ENCODE results near the gene FIP1L1. TPM values are rescaled to one million over a fixed set of nuclear protein-coding genes. Genes with fewer than 3 reads are reported as not detected.

Gene FIP1L1
- total and polyA plus RNA-seq, 2 donors (not counting 1 experiment from before 2014, with no cell fraction given) = 19.0 to 79.3 TPM

GRCh38 chr4:53459548-53459947 is 82.1 kb downstream of the FIP1L1 start:
- H3K9me3 ChIP-seq (ENCODE audit: control extremely low read depth in 1 of 3, control insufficient read depth in 2 of 3, insufficient read depth in 1 of 3, low read length in 2 of 3) = no peaks in the 10 kb centered on the region
- H3K36me3 ChIP-seq (replicated peaks in 1 of 2; ENCODE audit: control extremely low read depth in 1 of 2, control insufficient read depth in 1 of 2, extremely low read depth in 1 of 2, insufficient read depth in 2 of 2, low read length in 1 of 2) = peaks cover 3 to 70% of the 10 kb centered on the region in 2 experiments
- CTCF ChIA-PET = no interaction called here

GRCh38 chr4:53461244-53461643 is 83.8 kb downstream of the FIP1L1 start:
- no peak for ATAC-seq (ENCODE audit: low read depth)
- intact Hi-C loops (cut with micrococcal nuclease) = no loop called here
- H2AFZ ChIP-seq (ENCODE audit: insufficient read depth, low read depth, low read length, poor library complexity, severe bottlenecking) = no peak overlapping the region

More at GRCh38 chr4:53459548-53459947, 82.1 kb downstream of the FIP1L1 start:
- Histone ChIP-seq H3K9ac (ENCODE audit: low read length) (no peak overlapping the region), H3K27ac (ENCODE audit: low read length in 2 of 2) (no peak overlapping the region), H3K4me3 (ENCODE audit: control extremely low read depth in 1 of 5, extremely low read depth in 1 of 5, insufficient read depth in 1 of 5, low read depth in 2 of 5, low read length in 4 of 5) (no peak overlapping the region), H3K4me2 (replicated peaks; ENCODE audit: low read depth, low read length, poor library complexity, severe bottlenecking) (no peak overlapping the region), H3K4me1 (ENCODE audit: control insufficient read depth in 2 of 2, insufficient read depth in 2 of 2, low read length in 2 of 2) (no peaks in the 10 kb centered on the region), H4K20me1 (ENCODE audit: control insufficient read depth, insufficient read depth, low read length, poor library complexity, severe bottlenecking) (no peaks in the 10 kb centered on the region), H3K79me2 (ENCODE audit: control insufficient read depth, insufficient read depth, low read length) (no peaks in the 10 kb centered on the region), H2AFZ (ENCODE audit: insufficient read depth, low read depth, low read length, poor library complexity, severe bottlenecking) (no peak overlapping the region), H3K27me3 (replicated peaks in 1 of 4; ENCODE audit: control extremely low read depth in 1 of 4, control insufficient read depth in 3 of 4, insufficient read depth in 4 of 4, low read length in 3 of 4) (no peaks in the 10 kb centered on the region)
- no peaks in the 10 kb centered on the region for H3K4me1 Mint-ChIP-seq
- no peak overlapping the region for H3K4me3 Mint-ChIP-seq
- intact Hi-C loops (cut with micrococcal nuclease) = no loop called here
- ATAC-seq (ENCODE audit: low read depth) = no peak
- TF ChIP-seq EZH2 (IDR thresholded peaks at IDR 0.05; ENCODE audit: borderline replicate concordance, insufficient read depth, low read depth, low read length, poor library complexity, severe bottlenecking) (no peak), CTCF (IDR thresholded peaks at IDR 0.05) (no peak)
- POLR2A ChIA-PET = no interaction called here
- no peaks in the 10 kb centered on the region for H3K27me3 Mint-ChIP-seq
- no peak for DNase-seq
- no peak overlapping the region for H3K27ac Mint-ChIP-seq
- no peaks in the 10 kb centered on the region for H3K9me3 Mint-ChIP-seq (ENCODE audit: insufficient read depth)

More at GRCh38 chr4:53461244-53461643, 83.8 kb downstream of the FIP1L1 start:
- H3K27me3 Mint-ChIP-seq = no peaks in the 10 kb centered on the region
- no peak overlapping the region for H3K27ac ChIP-seq (ENCODE audit: low read length in 2 of 2)
- H3K4me3 ChIP-seq (ENCODE audit: control extremely low read depth in 1 of 5, extremely low read depth in 1 of 5, insufficient read depth in 1 of 5, low read depth in 2 of 5, low read length in 4 of 5) = no peak overlapping the region
- peaks cover 3 to 53% of the 10 kb centered on the region in 2 experiments for H3K36me3 ChIP-seq (replicated peaks in 1 of 2; ENCODE audit: control extremely low read depth in 1 of 2, control insufficient read depth in 1 of 2, extremely low read depth in 1 of 2, insufficient read depth in 2 of 2, low read length in 1 of 2)
- WGBS (ENCODE audit: insufficient coverage) = no CpG with 5 or more reads among the region's 2 CpGs
- CTCF ChIA-PET = no interaction called here
- no peak for DNase-seq
- POLR2A ChIA-PET = no interaction called here
- no peaks in the 10 kb centered on the region for H3K4me1 Mint-ChIP-seq
- H3K4me3 Mint-ChIP-seq = no peak overlapping the region
- no peak overlapping the region for H3K27ac Mint-ChIP-seq
- no peaks in the 10 kb centered on the region for H3K27me3 ChIP-seq (replicated peaks in 1 of 4; ENCODE audit: control extremely low read depth in 1 of 4, control insufficient read depth in 3 of 4, insufficient read depth in 4 of 4, low read length in 3 of 4)
- TF ChIP-seq CTCF (IDR thresholded peaks at IDR 0.05) (no peak), EZH2 (IDR thresholded peaks at IDR 0.05; ENCODE audit: borderline replicate concordance, insufficient read depth, low read depth, low read length, poor library complexity, severe bottlenecking) (no peak)
- H3K9me3 Mint-ChIP-seq (ENCODE audit: insufficient read depth) = no peaks in the 10 kb centered on the region
- H4K20me1 ChIP-seq (ENCODE audit: control insufficient read depth, insufficient read depth, low read length, poor library complexity, severe bottlenecking) = no peaks in the 10 kb centered on the region
- no peaks in the 10 kb centered on the region for H3K79me2 ChIP-seq (ENCODE audit: control insufficient read depth, insufficient read depth, low read length)
- H3K9me3 ChIP-seq (ENCODE audit: control extremely low read depth in 1 of 3, control insufficient read depth in 2 of 3, insufficient read depth in 1 of 3, low read length in 2 of 3) = peaks cover 0 to 1% (median 0%) of the 10 kb centered on the region in 3 donors
- H3K9ac ChIP-seq (ENCODE audit: low read length) = no peak overlapping the region
- H3K4me2 ChIP-seq (replicated peaks; ENCODE audit: low read depth, low read length, poor library complexity, severe bottlenecking) = no peak overlapping the region
- no peaks in the 10 kb centered on the region for H3K4me1 ChIP-seq (ENCODE audit: control insufficient read depth in 2 of 2, insufficient read depth in 2 of 2, low read length in 2 of 2)

Measured in B cell (primary cell).